ENCODE results near the gene UTP11. TPM values are rescaled to one million over a fixed set of nuclear protein-coding genes. Genes with fewer than 3 reads are reported as not detected.

The UTP11 gene
- total RNA-seq, 1 experiment from 2014 or later, result 53.8 TPM

DNA sequence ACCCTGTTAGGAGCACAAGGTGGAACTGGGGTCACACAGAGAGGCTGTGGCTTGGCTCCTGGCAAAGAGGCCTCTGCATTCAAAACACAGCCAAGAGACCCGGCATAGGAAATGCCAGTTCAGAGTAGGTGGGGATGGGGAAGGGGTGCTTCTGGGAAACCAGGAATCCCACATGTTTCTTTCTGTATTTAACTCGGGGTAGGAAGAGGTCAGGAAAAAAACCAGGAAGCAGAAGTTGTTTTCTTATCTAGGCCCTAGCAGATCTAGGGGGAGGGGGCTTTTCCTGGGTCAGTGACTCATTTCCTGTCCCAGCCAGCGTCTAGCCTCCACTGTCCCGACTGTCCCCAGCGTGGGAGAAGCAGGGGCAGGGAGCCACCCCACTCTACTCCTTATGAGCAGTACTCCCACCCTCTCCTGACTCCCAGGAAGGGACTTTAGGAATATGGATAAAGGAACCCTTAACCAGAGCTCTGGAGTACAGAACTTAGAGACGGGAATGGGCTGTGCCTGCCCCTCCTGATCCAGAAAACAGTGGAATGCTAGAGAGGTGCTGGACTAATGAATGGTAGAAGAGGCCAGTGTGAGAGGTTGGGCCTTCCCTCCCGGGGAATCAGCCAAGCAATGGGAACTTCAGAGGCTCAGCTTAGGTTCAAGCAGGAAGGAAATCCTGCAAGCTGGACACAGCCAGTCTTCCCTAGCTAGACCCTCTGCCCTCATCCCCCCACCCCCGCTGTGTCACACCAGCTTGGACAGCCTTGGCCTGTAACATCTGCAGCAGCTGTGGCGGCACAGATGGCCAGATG, 12.9 kb upstream of the UTP11 start:
- Histone ChIP-seq H3K36me3 (ENCODE audit: control insufficient read depth, insufficient read depth, low read length) (no peaks in the 10 kb centered on the region; the same call in 1 of the 2 replicates), H3K4me1 (ENCODE audit: control insufficient read depth, insufficient read depth, low read length) (peaks cover 53% of the 10 kb centered on the region), H3K27me3 (ENCODE audit: control insufficient read depth, insufficient read depth, low read length) (no peaks in the 10 kb centered on the region), H3K9me3 (ENCODE audit: control insufficient read depth, insufficient read depth, low read depth, low read length) (no peaks in the 10 kb centered on the region), H3K4me3 (ENCODE audit: low read depth in 2 of 2, low read length in 2 of 2) (peak overlapping the region in 1 of 2 experiments; percentile 6; a peak in 1 of 4 replicates), H3K27ac (ENCODE audit: low read length) (peak overlapping the region; percentile 88)
- no TSS peak for BruUV-seq (replicated peaks)
- intact Hi-C loops (cut with micrococcal nuclease; ENCODE audit: unreplicated experiment), result no loop called here
- ChIA-PET POLR2A (interaction anchor here (1.2 kb wide), 1 partner anchor 9 kb away, joined by 3 read pairs; no protein-coding TSS in a partner anchor), CTCF (interaction anchor here (0.6 to 1.4 kb wide), 3 partner anchors 13 to 864 kb away, joined by 3 to 4 read pairs (median 3); partner anchors contain the start of gene UTP11)
- ATAC-seq (peak; percentile 37), DNase-seq (ENCODE audit: low read depth, low spot score) (no peak)
- TF ChIP-seq, protein P1, sequence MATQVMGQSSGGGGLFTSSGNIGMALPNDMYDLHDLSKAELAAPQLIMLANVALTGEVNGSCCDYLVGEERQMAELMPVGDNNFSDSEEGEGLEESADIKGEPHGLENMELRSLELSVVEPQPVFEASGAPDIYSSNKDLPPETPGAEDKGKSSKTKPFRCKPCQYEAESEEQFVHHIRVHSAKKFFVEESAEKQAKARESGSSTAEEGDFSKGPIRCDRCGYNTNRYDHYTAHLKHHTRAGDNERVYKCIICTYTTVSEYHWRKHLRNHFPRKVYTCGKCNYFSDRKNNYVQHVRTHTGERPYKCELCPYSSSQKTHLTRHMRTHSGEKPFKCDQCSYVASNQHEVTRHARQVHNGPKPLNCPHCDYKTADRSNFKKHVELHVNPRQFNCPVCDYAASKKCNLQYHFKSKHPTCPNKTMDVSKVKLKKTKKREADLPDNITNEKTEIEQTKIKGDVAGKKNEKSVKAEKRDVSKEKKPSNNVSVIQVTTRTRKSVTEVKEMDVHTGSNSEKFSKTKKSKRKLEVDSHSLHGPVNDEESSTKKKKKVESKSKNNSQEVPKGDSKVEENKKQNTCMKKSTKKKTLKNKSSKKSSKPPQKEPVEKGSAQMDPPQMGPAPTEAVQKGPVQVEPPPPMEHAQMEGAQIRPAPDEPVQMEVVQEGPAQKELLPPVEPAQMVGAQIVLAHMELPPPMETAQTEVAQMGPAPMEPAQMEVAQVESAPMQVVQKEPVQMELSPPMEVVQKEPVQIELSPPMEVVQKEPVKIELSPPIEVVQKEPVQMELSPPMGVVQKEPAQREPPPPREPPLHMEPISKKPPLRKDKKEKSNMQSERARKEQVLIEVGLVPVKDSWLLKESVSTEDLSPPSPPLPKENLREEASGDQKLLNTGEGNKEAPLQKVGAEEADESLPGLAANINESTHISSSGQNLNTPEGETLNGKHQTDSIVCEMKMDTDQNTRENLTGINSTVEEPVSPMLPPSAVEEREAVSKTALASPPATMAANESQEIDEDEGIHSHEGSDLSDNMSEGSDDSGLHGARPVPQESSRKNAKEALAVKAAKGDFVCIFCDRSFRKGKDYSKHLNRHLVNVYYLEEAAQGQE (IDR thresholded peaks at IDR 0.05; ENCODE audit: insufficient read depth in 1 of 2, low read depth in 2 of 2, low read length in 1 of 2), result peak; percentile 48 to 59; a peak in 2 of 4 replicates
- no peak for TF ChIP-seq SIN3A (IDR thresholded peaks at IDR 0.05; ENCODE audit: borderline replicate concordance, insufficient read depth, low read depth, low read length)
- in situ Hi-C loops (cut with HindIII; ENCODE audit: low pct_unique_long_range_greater_than_20kb, low sequenced_read_pairs), result no loop called here

DNA sequence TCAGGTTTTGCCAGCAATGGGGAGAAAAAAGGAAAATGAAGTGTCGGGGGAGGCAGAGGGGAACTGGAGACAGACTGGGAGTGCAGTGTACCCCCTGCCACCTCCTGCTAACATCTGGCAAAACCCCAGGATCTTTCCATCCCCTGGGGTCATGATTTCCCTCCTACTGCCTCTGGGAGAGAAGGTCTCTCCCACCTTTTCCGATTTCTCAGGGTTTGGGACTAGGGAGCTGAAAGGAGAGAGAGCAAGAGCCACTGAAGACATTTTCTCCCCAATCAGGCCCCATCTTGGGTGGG, 12.4 kb upstream of the UTP11 start:
- intact Hi-C loops (cut with micrococcal nuclease; ENCODE audit: unreplicated experiment), result no loop called here
- Histone ChIP-seq H3K4me3 (ENCODE audit: low read depth in 2 of 2, low read length in 2 of 2) (peak overlapping the region in 1 of 2 experiments; percentile 6; a peak in 2 of 4 replicates), H3K27ac (ENCODE audit: low read length) (peak overlapping the region; percentile 88), H3K9me3 (ENCODE audit: control insufficient read depth, insufficient read depth, low read depth, low read length) (no peaks in the 10 kb centered on the region), H3K4me1 (ENCODE audit: control insufficient read depth, insufficient read depth, low read length) (peaks cover 50% of the 10 kb centered on the region), H3K27me3 (ENCODE audit: control insufficient read depth, insufficient read depth, low read length) (no peaks in the 10 kb centered on the region), H3K36me3 (ENCODE audit: control insufficient read depth, insufficient read depth, low read length) (no peaks in the 10 kb centered on the region; the same call in 1 of the 2 replicates)
- ATAC-seq (no peak), DNase-seq (ENCODE audit: low read depth, low spot score) (no peak)
- in situ Hi-C loops (cut with HindIII; ENCODE audit: low pct_unique_long_range_greater_than_20kb, low sequenced_read_pairs), result no loop called here
- TF ChIP-seq TCF7L2 (IDR thresholded peaks at IDR 0.05; ENCODE audit: low read depth, low read length), result no peak
- no peak for TF ChIP-seq POLR2AphosphoS5 (IDR thresholded peaks at IDR 0.05; ENCODE audit: low read depth, low read length)
- TF ChIP-seq, protein P2, sequence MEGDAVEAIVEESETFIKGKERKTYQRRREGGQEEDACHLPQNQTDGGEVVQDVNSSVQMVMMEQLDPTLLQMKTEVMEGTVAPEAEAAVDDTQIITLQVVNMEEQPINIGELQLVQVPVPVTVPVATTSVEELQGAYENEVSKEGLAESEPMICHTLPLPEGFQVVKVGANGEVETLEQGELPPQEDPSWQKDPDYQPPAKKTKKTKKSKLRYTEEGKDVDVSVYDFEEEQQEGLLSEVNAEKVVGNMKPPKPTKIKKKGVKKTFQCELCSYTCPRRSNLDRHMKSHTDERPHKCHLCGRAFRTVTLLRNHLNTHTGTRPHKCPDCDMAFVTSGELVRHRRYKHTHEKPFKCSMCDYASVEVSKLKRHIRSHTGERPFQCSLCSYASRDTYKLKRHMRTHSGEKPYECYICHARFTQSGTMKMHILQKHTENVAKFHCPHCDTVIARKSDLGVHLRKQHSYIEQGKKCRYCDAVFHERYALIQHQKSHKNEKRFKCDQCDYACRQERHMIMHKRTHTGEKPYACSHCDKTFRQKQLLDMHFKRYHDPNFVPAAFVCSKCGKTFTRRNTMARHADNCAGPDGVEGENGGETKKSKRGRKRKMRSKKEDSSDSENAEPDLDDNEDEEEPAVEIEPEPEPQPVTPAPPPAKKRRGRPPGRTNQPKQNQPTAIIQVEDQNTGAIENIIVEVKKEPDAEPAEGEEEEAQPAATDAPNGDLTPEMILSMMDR (IDR thresholded peaks at IDR 0.05), result no peak
- TF ChIP-seq, protein P1 (IDR thresholded peaks at IDR 0.05; ENCODE audit: insufficient read depth in 1 of 2, low read depth in 2 of 2, low read length in 1 of 2), result no peak; a peak in 1 of 4 replicates
- TF ChIP-seq SIN3A (IDR thresholded peaks at IDR 0.05; ENCODE audit: borderline replicate concordance, insufficient read depth, low read depth, low read length), result no peak
- BruUV-seq (replicated peaks), result no TSS peak
- ChIA-PET CTCF (interaction anchor here (0.6 to 1.4 kb wide), 3 partner anchors 12 to 864 kb away, joined by 3 to 4 read pairs (median 3); partner anchors contain the start of gene UTP11), POLR2A (interaction anchor here (1.2 kb wide), 1 partner anchor 10 kb away, joined by 3 read pairs; no protein-coding TSS in a partner anchor)

Measured in Panc1 (cell line).